ENCODE measurements around the gene GTF2IRD1.

GRCh38 chr7:74409571-74409970, 44.1 kb upstream of the GTF2IRD1 start:
- TF ChIP-seq CTCF (IDR thresholded peaks at IDR 0.05 in 8 of 11, conservative IDR thresholded peaks at IDR 0.05 in 3 of 11): no peak
- TF ChIP-seq POLR2AphosphoS5 (IDR thresholded peaks at IDR 0.05): no peak

Measured in spleen (tissue), 7 donors.